Activated CD4-positive, alpha-beta T cell treated with anti-CD3 and anti-CD28 coated beads for 48 hours (primary cell): Measurements from ENCODE around the gene CEACAM6.
"Not testable (repeated sequence)": the region's sequence is repeated elsewhere in the genome, so short reads cannot be mapped to it uniquely, and the experiment has no call there.

Experiments
- DNase-seq: peaks from one replicate; pipeline ENCODE4 v3.0.0-alpha.2; 2020

Gene CEACAM6

DNA sequence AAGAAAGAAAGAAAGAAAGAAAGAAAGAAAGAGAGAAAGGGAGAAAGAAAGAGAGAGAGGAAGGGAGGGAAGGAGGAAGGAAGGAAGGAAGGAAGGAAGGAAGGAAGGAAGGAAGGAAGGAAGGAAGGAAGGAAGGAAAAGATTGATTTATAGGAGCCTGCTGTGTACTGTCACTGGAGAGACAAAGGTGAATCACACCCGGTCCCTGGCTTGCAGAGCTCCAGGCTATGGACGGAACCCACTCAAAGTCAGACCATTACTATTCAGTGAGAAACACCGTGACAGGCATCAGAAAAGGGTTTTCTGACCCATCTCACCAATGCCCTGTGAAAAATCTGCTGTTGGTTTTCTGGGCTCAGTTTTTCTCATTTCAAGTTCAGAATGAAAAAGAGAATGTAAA is 7.3 kb upstream of the CEACAM6 start:
- DNase-seq = no peak

DNA sequence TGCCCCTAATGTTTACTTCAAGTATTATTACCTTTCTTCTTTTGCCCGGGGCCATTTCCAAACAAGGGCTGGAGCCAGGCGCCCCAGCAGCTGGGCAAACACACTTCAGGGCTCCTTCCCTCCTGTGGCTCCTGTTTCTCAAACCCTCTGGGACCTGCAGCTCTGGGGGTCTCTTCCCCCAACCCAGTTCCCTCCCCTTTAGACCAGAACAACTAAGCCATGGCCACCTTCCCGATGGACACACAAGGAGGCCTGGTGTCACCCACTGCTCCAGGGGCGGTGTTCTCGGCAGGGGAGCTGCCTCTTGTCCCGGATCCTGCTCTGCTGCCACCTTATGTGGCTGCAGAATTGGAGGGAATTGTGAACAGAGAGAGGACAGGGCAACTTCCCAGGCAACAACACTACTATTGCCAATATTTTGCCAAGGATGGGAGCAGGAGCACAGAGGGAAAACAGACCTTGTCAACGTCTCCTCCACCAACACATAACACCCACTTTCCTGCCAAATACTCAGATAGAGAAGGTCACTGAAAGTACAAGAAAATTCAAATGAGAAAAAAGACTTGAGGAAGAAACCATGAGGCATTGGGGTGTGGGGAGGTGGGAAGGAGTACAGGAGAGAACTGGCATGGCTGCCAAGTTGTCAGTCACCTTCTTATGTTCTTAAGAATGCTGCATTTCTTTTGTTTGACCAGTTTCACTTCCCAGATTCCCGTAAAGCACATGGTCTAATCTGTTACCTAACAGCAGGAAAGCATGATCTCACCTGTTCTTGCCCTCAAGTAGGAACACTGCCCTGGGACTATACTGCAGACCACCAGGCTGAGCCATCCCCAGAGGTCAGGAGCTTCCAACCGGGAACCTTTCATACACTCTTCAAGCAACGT is 4.8 kb upstream of the CEACAM6 start:
- not testable (repeated sequence) for DNase-seq

DNA sequence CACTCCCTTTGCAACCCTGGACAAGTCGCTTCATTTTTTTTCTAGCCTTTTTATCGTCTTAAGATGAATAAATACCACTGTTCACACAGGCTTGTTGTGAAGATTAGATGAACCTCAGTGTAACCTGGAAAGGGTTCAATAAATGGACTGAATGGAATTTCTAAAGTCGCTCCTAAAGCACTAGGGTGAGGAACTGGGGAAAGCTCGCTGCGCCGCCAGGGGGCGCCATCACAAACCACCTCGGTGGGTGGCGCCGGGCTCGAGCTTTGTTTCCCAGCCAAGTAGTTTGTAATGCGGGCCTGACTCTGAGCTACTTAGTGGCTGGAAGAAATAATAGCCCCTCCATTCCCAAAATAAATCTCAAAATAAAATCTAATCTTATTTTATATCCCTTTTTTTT is 2.2 kb upstream of the CEACAM6 start:
- peak; percentile 86 for DNase-seq

DNA sequence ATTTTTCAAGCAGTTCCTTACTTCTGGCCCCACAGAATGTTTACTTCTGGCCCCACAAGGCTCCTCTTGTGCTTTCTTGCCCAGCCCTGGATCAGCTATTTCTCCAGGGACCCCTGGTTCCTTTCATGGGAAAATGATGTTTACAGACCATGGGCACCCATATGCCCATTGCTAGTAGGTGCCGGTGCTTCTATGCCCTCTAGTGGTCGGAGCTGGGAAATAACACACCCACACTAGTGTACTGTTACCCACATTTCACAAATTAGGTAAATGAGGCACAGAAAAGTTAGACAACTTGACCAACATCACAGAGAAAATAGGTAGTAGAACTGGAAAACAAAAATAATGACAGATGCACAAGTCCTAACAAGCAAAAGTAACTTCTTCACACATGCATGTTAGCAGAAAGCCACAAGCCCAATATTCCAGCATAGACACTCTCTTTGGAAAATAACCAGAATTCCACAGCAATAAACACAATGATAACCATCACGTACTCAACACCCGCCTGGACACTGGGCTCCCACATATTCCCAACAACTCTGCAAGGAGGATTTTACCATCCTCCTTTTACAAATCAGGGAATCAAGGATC is 1.3 kb upstream of the CEACAM6 start:
- DNase-seq = peak; percentile 83

DNA sequence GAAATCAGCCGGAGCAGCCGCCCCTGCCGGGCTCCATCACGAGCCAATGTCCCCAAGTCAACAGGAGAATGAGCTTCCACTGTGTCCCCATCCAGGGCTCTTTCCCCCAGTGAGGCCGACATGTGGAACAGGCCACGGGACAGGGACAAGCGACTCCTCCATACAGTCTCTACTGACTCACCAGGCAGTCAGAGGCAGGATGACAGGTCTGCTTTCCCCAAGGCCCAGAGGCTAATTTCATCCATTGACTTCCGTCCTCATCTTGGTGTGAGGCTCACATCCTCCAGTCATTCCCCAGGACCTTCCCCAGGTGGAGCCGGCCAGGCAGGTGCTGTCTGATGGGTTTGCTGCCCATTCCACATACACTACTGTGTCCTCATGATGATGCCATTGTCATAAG is 3.5 kb downstream of the CEACAM6 start:
- DNase-seq = no peak

DNA sequence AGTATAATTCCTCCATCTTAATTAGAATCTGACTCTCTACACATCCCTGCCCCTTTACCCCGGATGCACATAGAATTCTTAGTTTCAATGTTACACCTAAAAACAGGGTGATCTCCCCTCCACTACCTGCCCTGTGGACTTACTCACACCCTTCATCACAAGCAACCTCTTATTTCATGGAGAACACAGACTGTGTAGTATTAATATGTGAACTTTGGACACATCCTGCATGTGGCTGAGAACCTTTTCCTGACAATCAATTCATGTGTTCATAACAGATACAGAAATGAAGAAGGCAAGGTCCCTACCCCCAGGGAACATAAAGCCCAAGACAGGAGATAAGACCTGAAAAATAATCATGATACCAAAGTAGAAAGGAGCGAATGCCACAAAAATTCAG is 11.8 kb downstream of the CEACAM6 start:
- no peak for DNase-seq

DNA sequence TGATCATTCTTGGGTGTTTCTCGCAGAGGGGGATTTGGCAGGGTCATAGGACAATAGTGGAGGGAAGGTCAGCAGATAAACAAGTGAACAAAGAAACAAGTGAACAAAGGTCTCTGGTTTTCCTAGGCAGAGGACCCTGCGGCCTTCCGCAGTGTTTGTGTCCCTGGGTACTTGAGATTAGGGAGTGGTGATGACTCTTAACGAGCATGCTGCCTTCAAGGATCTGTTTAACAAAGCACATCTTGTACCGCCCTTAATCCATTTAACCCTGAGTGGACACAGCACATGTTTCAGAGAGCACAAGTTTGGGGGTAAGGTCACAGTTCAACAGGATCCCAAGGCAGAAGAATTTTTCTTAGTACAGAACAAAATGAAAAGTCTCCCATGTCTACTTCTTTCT is 12.8 kb downstream of the CEACAM6 start:
- DNase-seq = not testable (repeated sequence)

DNA sequence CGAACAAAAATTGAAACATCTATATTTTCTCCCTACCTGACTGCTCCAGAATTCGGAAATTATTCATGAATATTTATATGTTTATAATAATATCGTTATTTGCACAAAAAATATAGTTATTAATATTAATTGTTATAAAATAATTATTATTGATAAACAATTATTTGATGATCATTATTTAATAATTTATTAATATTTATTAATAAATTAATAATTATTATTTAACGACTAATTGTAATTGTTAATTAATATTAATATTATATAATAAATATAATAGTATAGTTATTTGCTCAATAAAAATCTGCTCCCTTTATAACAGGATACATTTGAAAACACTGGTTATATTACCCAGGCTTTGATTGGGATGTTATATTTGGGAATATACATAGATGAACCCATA is 14.3 kb downstream of the CEACAM6 start:
- no peak for DNase-seq

DNA sequence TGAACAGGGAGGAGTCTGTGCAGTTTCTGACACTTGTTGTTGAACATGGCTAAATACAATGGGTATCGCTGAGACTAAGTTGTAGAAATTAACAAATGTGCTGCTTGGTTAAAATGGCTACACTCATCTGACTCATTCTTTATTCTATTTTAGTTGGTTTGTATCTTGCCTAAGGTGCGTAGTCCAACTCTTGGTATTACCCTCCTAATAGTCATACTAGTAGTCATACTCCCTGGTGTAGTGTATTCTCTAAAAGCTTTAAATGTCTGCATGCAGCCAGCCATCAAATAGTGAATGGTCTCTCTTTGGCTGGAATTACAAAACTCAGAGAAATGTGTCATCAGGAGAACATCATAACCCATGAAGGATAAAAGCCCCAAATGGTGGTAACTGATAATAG is 16.1 kb downstream of the CEACAM6 start:
- no peak for DNase-seq

DNA sequence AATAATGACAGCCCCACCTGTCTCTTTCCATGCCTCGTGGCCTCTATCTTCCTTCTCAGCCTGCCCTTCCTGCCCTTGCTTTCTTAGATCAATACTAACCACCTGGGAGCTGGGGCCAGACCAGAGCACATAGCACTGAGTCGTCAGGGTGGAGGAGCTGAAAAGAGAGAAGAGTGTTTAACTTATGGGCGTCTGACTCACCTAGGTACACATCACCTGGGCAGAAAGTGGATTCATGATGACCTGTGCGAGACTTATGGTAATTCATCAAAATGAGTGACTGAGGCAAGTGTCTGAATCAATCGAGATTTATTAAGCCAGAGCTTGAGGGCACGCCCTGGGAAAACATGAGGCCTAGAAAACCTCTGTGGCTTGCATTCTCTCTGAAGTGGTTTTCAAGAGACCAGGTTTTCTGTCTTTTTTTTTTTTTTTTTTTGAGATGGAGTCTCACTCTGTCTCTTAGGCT is 19.2 kb downstream of the CEACAM6 start:
- peak; percentile 67 for DNase-seq

DNA sequence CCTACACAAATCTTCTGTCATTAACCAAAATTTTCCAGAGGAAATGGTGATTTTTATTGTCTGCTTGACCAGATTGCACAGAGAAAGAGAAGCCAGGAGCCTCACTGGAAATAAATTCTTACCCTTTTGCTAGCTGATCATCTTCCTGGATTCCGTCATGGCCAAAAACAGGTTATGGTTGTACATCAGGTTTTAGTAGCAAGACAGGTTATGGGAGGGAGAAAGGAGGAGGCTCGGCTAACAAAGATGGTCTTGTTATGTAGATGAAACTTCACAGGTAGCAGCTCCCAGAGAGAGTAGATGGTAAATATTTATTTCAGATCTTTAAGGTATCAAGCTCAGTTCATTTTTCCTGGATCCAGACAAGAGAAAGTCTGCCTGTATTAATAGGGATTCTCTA is 21.4 kb downstream of the CEACAM6 start:
- no peak for DNase-seq

DNA sequence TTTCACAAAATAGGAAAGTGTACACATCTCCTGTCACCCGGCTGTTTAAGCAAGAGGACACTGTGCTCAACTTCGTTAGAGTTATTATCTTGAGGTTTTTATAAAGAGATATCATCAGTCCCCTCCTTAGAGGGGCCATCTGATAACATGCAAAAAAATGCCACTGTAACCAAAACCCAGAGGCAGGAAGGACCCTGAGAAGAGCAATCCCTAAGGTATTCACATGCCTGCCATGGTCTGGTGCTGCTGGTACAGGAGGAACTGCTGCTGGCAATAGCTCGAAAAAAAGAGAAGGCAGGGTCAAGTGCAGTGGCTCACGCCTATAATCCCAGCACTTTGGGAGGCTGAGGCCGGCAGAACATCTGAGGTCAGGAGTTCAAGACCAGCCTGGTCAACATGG is 28.3 kb downstream of the CEACAM6 start:
- DNase-seq = no peak

DNA sequence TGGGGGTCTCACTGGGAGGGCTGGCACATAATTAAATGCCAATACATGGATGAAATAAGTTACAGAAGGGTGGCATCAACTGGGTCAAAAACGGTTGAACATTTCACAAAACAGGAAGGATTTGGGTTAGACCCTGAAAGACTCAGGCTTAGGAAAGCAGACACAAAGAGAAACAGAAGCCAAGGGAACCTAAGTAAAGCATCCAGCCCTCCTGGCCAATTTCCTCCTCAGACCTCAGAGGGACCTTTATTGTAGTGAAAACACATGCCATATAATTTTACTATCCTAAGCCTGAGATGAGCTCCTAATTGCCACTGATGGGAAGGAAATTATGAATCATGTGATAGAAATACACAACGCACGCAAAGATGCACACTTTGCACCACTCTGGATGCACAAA is 29.0 kb downstream of the CEACAM6 start:
- no peak for DNase-seq

DNA sequence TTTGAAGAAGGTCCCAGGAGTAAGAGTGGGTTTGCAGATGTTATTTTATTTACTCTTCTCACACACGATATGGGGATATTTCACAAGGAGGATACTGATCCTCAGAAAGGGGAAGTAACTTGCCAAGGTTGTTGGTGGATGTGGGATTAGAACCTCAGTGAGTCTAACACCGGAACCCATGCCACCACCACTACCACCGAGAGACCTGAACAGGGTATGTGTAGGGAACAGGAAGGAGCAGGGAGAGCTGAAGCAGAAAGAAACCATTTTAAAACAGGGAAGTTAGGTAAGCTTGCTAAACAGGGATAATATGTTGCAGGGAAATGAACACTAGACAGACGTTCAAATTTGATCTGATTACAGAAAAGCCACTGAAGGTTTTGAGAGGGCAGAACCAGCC is 29.4 kb downstream of the CEACAM6 start:
- DNase-seq = no peak

DNA sequence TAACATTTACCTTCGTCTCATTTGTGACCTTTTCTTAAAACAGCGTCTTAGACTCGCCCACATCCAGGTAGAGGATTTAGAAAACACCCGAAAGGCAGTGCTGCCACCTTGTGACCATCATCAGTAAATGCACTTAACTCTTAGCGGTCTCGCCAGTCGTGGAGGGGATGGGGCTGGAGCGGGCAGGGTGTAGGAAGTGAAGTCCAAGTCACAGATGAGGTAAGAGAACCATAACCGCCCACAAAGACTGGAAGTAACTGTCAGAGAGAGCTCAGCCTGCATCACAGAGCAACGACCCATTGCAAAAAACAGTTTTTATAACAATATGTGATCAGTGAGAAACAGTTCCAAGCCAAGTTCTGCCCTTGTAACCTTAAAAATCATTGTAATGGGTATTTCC is 30.3 kb downstream of the CEACAM6 start:
- peak; percentile 79 for DNase-seq

DNA sequence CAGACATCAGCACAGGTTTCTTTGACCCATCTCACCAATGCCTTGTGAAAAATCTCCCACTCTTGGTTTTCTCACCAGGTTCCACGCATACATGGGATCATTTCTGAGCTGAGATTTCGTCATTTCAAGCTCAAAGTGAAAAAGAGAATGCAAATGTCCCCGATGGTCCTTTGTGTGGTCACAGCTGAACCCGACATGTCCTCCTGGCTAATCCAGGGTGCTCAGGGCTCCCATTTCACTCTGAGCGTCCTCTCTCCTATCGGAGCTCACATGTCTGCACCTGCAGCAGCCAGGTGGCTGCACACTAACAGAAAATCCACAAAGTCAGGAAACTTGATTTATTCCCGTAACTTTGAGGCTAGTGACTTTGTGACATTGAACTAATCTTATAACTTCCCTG is 31.7 kb downstream of the CEACAM6 start:
- DNase-seq = no peak

DNA sequence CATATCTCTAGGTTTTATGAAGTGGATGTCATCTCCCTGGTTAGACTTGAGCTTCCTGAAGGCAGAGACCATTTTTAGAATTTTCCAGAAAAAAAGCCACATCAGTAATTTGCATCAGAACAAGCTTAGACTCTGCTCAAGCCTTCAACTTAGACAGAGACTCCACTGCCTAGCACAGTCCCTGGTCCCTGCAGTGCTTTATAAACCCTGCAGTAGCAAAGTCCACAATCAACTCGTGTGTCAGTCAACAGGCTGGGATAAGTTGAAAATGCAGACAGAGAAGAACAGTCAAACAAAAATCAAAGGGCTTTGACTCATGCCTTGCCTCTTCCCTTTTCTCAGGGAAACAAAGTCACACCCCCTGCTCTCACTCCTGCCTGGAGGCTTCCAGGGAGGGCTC is 33.2 kb downstream of the CEACAM6 start:
- DNase-seq = not testable (repeated sequence)

DNA sequence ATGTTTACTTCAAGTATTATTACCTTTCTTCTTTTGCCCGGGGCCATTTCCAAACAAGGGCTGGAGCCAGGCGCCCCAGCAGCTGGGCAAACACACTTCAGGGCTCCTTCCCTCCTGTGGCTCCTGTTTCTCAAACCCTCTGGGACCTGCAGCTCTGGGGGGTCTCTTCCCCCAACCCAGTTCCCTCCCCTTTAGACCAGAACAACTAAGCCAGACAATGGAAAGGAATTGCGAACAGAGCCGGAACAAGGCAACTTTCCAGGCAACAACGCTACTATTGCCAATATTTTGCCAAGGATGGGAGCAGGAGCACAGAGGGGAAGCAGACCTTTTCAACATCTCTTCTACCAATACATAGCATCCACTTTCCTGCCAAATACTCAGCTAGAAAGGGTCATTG is 33.7 kb downstream of the CEACAM6 start:
- DNase-seq = not testable (repeated sequence)

DNA sequence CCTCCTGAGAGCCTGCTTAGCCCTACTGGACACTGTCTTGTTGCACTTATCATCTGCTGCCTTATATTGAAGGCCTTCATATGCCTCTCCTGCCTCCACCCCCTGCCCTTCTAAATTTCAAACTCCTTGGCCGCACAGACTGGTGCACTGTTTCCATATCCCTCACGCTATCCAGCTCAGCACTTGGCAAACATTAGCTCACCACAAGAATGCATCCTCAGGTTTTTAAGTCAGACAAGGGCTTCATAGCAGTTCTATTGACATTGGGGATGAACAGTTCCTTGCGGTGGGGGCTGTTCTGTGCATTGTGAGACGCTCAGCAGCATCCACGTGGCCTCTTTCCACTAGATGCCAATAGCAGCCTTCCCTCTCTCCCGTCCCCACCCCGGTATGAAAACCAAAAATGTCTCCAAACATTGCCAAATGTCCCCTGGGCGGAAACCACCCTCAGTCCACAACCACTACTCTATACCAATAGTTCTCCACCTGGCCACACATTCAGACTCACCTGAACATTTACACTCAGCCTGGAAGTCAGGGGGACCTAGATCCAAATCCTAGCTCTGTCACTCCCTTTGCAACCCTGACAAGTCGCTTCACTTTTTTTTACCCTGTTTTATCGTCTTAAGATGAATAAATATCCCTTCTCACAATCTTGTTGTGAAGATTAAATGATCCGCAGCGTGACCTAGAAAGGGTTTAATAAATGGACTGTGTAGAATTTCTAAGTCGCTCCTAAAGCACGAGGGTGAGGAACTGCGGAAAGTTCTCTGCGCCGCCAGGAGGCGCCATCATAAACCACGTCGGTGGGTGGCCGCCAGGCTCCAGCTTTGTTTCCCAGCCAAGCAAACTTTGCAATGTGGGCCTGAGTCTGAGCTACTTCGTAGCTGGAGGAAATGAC is 37.4 kb downstream of the CEACAM6 start:
- peak; percentile 76 for DNase-seq

DNA sequence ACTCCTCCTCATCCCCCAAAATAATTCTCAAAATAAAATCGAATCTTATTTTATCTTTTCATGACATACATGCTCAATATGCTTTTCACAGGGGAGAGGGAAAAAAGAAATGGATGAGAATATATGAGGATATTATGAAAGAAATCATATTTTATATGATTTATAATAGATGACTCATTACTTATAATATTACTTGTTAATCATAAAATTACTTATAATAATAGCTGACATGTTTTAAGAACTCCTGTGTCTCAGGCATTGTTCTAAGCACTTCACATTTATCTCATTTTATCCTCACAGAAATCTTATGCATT is 38.0 kb downstream of the CEACAM6 start:
- no peak for DNase-seq

DNA sequence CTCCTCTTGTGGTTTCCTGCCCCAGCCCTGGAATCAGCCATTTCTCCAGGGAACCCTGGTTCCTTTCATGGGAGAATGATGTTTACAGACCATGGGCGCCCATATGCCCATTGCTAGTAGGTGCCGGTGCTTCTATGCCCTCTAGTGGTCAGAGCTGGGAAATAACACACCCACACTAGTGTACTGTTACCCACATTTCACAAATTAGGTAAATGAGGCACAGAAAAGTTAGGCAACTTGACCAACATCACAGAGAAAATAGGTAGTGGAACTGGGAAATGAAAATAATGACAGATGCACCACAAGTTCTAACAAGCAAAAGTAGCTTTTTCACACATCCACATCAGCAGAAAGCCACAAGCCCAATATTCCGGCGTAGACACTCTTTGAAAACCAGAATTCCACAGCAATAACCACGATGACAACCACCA is 39.7 kb downstream of the CEACAM6 start:
- peak; percentile 77 for DNase-seq

DNA sequence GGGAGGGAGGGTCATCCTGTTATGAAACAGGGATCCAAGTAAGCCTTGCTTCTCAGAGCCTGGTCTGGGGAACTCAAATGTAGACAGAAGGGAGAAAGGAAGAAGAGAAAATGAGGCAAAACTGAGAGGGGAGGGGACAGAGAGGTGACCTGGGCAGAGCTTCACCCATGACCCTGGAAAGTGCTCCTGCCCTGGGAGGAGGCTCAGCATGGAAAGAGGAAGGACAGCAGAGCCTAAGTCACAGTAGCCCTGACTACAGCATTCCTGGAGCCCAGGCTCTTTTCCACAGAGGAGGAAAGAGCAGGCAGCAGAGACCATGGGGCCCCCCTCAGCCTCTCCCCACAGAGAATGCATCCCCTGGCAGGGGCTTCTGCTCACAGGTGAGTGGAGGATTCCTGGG is 41.0 kb downstream of the CEACAM6 start, which contains the start of gene CEACAM3:
TSS of gene CEACAM3 (plus strand) at position 226 of the 400 bp plus-strand sequence. CDS start at position 317, 91 bp downstream.
- DNase-seq = no peak

DNA sequence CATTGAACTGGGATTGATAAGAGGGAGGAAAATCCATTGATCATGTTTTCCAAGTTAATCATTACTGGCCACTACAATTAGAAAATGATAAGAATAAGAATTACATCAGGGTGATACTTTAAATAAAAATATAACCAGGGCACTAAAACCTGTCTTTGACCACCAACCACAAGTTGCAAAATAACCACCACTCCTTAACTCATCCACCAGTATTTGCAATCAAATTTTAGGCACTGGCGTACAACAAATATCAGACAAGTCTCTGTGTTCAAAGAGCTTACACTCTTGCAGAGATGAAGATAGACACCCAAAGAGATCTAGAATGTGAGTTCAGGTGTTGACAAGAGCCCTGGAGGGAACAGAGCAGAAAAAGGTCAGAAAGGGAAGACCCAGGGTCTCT is 41.6 kb downstream of the CEACAM6 start:
- no peak for DNase-seq
